NCI-H226 (cell line): ENCODE measurements around the gene NFAM1.

Source experiments
- DNase-seq: peaks from one replicate; pipeline ENCODE4 v3.0.0-alpha.2; 2015

NFAM1 gene

DNA sequence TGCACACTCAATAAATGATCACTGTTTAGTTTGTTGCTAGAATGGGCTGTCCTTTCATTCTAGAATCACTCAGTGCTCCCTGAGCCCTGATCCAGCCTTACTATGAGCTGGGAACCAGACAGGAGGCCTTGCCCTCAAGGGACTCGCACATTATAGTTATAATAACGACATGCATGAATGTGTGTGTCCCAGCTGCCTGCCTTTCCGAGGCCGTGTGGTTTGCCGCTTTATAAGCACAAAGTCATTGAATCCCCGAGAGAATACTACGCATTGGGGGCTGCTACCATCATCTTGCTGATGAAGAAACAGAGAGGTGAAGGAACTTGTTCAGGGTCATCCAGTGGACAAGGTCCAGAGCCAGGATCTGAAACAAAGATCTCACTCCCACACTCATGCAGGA lies 75.7 kb downstream of the NFAM1 start:
- no peak for DNase-seq

DNA sequence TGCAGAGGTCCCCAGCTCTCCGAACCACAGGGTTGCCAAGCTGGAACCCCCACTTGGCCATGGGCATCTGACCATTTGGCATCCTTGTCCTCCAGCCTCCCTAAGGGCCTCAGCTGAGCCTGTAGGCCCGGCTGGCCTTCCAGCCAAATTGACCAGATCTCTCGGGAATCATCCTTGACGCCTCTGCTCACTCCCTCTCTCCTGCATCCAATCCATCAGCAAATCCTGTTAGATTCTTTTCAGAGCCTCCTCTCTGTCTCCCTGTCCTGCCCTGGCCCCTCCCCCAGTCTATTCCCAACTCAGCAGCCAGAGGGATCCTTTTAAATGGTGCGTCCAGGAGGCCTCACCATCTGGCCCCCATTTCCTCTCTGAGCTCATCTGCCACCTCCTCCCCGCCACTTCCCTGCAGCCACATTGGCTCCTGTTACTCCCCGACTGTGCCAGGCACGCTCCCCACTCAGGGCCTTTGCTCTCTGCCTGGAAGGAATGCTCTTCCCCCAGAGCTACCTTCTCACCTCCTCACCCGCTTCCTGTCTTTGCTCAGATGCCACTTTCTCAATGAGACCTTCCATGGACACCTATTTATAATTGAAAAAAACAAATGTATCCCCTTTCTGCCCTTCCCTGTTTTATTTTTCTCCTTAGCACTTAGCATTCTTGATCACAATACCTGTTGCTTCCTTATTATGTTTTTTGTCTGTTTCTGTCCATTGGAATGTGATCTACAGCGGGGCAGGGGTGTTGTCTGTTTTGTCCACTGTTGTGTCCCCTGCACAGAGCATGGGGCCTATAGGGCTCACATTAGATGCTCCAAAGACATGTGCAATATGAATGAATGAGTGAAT lies 78.1 kb downstream of the NFAM1 start:
- DNase-seq: peak; percentile 51

DNA sequence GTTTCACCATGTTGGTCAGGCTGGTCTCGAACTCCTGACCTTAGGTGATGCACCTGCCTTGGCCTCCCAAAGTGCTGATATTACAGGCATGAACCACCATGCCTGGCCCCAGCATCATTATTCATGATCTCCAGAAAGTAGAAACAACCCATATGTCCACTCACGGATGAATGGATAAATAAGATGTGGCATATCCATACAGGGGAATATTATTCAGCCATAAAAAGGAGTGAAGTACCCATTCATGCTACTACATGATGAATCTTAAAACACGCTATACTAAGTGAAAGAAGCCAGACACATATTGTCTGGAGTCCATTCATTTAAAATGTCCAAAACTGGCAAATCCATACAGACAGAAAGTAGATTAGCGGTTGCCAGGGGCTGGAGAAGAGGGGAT lies 81.8 kb downstream of the NFAM1 start:
- no peak for DNase-seq

DNA sequence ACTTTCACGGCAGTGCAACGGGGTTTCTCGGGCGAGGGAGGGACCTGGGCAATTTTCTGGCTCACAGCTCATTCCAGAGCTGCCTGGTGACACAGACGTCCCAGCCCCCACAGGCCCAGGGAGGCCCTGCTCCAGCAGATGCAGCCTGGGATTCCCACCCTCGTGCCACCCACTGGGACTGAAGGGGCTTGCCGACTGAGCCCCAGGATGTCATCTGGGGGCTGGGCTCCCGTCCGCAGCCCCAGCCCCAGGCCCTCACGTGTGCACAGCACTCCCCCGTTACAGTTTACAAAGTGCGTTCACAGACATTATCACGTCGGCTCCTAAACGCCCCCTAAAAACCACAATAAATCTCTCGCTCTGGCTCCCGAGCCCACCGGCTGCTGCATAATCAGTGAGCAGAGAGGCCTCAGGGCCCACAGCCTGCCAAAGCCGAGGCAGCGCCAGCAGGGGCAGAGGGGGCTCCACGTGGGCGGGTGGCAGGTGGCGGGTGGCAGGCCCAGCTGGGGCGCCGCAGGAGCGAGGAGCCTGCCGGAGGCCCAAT lies 84.8 kb downstream of the NFAM1 start:
- no peak for DNase-seq

DNA sequence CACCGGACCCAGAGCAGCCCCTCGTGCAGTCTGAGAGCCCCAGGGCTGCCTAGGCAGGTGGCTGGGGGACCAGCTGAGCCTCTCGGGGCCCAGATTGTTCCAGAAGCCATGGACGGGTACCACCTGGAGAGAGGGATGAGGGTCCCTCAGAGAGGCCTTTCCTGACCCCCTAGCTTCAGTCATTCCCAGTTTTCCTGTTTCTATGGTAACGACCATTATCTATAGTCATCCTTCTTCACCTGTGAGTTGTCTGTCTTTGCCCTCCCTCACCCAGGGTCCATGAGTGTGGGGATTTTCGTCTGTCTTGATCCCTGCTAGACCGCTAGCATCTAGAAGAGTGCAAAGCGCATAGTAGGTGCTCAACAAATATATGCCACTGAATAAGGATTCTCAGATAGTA lies 85.5 kb downstream of the NFAM1 start:
- no peak for DNase-seq

DNA sequence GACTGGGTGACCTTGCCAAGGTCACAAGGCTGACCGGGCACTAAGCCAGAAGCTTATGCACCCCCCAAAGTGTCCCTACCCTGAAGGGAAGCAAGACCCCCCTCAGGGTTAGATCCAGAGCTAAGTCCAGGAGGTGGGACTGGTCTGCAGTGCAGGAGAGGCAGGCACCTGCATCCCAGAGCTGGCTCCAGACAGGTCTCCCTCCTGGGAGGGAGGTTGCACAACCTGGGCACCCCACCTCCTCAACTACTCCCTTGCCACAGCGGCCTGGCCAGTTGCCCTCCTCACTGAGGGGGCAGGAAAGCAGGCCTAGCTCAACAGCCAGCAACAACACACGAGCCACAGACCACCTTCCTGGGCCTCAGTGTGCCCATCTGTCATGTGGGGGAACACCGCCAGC lies 86.7 kb downstream of the NFAM1 start:
- no peak for DNase-seq

DNA sequence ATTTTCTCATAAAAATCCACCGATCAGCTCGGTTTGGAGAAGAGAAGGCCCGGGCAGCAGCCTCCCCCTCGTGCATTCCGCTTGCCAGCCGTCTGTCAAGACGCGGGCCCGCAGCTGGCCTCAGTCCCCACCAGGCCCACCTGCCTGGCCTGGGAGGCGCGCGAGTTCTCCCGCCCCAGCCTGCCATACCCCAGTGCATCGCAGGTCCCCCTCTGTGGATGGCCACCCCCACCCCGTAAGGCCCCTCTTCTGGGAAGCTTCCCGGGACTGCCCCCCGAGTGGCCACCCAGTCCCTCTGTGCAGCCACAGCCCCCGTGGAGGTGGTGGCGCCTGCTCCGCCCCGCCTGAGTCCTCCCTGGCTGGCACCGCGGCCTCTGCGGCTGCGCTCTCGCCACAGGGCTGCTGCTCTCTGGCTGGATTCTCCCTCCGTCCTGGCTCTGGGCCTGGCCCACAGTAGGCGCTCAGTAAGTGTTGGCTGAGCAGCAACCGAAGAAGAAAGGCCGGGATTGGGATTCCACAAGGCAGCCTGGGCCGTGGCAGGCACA lies 87.8 kb downstream of the NFAM1 start:
- peak; percentile 7 for DNase-seq

DNA sequence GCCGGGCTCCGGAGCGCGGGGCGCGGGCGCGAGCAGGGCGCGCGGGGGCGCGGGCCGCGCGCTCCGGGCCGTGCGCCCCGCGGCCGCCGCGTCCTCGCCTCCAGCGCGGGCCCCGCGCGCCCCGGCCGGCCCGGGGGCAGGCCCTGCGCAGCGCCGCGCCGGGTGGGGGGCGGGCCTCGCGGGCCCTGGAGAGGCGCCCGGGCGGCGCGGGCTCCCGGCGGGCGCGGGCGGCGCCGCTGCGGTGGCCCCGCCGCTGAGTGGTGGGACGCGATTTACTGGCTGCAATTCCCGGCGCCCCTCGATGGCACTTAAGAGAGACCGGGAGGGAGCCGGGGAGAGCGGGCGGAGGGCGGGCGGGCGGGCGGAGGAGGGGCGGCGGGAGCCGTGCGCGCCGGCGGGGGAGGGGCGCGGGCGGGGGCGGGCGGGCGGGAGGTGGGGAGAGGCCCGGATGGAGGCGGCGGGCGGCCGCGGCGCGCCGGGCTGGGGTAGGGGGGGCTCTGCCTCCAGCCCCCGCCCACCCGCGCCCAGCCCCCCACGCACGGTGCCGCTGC lies 88.6 kb downstream of the NFAM1 start:
- DNase-seq: no peak

DNA sequence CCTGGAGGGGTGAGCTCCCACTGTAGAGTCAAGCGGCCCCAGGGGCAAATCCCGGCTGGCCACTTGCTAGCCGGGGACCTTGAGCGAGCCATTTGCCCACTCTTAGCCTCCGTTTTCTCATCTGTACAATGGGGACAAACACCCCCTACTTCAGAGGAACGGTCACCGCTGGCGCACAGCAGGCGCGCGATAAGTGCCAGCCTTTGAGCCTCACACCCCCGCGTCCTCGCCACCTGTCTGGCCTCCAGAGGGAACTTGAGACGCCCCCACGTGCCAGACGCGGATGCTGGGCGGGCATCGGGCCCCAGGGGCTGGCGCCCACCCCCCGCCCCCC lies 89.1 kb downstream of the NFAM1 start:
- no peak for DNase-seq

DNA sequence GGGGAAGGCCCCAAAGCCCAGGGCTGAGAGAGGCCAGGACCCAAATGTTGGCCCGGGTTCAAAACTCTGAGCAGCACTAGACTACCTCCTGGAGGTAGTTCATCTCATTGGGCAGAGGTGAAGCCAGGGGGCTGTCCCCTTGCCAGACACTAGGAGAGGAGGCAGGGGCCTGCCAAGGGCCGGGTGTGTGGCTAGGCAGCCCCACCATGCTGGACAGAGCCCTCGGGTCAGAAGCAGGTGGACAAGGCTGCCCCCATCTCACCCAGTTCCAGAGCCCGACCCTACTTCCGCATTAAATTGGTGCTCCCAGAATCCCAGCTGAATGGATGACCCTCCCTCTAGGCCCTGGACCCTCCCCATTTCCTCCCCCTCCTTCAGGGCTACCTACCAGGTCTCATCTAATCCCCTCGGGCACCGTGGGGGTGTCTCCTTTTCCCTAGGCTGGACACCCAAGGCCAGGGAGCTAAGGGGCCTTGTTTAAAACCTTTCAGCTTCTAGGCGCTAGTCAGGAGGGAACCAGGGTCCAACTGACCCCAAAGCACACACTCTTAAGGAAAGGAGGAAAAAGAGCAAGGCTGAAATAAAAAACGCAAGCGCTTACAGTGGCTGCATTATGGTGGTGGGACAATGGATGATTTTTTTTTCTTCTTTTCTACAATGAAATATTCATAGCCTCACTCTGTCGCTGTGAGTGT lies 89.6 kb downstream of the NFAM1 start:
- no peak for DNase-seq

DNA sequence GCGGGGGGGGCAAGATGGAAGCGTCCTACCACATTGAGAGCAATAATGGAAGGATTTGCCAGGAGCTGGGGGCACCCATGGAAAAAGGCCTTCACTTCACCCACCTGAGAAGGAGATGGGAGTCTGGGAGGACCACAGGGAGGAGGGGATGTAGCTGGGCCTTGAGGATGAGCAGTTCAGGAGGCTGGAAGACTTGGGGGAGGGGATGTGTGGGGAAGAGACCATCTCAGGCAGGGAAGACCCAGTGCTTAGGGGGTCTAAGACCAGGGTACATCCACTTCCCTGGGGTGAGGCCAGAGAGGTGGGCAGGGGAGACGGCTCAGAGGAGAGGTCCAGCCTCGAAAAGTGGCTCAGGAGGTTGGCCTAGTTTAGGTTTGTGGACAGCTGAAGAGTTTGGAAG lies 90.4 kb downstream of the NFAM1 start:
- no peak for DNase-seq

DNA sequence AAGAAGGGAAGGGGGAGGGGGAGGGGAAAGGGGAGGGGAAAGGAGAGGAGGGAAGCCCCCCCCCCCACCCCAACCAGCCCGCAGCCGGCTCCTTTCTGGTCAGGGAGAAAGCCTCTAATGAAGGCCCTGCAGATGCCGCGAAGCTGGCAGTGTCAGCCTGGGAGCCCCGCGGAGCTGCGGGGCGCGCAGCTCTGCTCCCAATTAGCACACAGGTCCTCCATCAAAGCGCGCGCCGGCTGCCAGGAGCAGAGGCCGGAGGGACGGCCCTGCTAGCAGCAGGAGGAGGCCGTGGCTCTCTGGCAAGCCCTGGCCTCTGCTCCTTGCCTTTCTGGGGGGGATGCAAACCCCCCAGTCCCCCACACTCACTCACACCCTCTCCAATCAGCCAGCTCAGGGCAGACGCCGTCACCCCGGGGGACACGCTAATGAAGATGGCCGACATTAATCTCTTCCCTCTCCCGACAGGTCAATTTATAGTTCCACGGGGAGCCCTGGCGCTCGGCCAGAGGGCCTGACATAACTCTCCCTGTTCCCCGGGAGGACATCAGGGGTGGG lies 91.3 kb downstream of the NFAM1 start:
- DNase-seq: no peak

DNA sequence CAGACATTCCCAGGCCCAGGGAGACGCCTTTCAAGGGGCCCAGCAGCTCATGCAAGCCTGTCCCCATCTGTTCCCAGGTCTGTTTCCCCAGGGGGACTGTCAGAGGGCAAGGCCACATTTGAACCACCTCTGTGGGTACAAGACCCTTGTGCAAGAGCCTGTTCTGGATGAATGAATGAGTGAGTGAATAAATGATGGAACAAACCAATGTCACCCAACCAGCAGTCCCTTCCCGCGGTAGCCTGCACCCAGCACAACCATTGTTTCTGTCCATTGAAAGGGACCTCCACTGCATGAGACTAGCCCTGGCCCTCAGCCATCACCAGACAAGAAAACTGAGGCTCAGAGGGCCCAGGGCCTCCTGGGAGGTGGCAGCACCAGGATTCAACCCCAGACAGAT lies 92.1 kb downstream of the NFAM1 start:
- no peak for DNase-seq

DNA sequence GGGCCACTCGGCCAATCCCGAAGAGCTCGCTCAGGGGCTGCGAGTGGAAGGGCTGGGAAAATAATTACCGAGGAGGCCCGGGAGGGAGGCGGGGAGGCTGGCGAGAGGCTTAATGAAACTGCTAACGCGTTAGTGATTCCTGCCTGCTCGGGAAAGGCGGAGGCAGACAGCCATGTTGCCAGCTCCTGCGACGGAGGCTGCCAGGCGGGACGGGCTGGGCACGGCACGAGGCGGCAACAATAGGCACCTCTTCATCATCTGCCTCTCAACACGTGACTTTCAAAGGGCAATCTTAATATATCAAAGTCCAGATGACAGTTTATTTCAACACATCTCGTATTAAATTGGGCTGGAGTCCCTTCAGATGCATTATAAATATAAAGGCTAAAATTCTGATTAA lies 93.7 kb downstream of the NFAM1 start:
- no peak for DNase-seq

DNA sequence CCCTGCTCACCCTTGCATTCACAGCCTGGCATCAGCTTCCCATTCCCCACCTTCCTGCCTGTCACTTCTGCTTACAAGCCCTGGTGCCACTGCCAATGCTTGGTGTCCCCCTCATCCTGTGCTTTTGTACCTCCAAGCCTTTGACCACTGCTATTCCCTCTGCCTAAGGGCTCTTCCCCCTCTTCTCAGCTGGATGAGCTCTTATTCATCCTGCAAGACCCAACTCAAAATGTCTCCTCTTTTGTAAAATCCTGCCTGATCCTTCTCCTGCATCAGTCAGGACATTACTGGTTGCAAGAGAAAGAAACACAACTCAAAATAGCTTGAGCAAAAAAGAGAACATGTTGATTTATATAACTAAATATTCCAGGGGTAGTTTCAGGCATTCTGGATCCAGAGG lies 94.8 kb downstream of the NFAM1 start:
- no peak for DNase-seq

DNA sequence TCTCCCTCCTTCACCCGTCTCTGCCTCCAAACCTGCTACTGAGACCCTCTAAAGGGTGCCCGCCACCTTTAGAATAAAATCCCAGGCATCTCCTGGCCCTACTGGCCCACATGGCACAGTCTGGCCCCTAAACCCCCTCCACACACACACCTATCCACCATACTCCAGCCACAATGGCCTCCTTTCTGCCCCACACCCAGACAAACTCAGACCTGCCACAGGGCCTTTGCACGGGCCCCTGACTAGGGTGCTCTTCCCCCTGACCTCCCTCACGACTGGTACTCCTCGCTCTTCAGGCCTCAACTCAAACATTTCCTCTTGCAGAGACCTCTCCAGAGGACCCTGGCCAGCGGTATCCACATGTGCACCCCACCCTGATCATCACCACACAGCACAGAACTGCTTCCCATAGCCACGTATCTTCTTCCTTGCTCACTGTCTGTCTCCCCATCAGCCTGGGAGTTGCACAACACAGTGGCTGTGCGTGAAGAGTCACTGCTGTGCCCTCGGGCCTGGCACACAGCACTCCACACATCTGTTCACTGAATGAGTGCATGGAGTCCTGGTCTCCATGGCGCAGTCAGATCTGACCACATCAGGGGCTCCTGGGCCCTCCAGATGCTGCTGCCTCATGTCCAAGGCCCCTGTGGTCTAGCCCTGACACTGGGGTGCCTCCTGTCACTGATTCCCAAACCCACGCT lies 95.5 kb downstream of the NFAM1 start:
- DNase-seq: no peak

DNA sequence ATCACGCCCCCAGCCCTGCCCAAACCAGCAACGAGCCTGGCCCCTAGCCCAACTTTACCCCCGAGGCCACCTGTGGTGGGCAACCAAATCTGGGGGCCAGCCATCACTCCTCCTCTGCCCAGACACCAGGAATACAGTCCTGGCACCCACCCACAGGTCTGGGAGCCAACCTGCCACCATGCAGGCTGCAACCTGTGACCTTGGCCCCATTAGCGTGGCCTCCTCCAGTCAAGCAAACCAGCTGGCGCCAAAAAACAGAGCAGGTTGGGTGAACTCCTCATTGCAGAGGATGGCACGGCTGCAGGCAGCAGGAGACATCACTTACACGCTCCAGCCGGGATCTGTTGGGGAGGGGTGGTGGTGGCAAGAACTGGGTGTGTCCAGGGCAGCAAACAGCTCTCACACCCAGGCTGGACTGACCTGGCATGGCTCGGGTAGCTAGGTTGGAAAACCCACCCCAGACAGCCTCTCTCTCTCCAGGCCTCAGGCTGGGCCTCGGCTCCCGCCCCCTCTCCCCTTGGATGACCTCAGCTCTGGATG lies 96.3 kb downstream of the NFAM1 start:
- no peak for DNase-seq

DNA sequence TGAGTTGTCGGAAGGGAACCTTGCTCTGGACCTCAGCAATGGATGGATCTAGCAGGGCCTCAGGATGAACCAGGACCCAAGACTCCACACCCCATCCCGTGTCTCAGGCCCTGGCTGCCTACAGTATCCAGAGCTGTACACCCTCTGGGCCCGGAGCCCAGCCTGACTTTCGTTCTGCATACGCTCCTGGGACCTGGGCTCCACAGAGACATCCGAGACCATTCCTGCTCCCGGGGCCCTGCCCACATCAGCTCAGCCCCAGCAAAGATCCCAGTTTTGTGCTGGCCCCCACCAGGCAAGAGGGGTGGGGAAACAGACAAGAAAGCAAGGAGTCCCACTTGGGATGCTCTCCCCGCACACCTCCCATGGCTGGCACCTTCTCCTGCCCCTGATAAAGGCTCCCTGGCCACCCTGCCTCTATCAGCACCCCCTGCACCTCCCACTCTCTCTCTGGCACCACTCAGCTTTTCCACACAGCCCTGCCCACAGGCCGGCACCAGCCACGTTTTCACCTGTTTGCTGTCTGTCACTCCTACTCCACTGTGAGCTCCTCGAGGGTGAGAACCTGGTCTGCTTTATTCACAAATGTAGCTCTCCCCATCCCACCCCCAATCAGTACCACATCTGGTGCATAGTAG lies 97.2 kb downstream of the NFAM1 start:
- no peak for DNase-seq

DNA sequence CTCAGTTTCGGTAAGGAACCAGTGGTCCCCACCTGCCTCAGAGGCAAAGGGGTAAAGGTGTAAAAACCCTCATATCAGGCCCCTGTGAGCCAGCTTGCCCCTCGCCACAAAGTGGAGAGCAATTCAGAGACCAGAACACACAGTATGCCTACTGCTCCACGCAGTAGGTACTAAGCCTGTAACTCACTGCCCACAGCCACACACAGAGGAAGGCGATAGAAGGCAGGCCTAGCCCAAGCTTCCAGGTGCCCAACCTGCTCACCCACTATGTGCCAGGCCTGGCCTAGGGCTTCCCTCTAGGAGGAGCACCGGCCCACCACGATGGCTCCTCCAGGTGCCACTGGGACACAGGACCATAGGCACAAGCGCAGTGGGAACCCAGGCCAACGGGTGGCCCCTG lies 98.7 kb downstream of the NFAM1 start:
- no peak for DNase-seq

DNA sequence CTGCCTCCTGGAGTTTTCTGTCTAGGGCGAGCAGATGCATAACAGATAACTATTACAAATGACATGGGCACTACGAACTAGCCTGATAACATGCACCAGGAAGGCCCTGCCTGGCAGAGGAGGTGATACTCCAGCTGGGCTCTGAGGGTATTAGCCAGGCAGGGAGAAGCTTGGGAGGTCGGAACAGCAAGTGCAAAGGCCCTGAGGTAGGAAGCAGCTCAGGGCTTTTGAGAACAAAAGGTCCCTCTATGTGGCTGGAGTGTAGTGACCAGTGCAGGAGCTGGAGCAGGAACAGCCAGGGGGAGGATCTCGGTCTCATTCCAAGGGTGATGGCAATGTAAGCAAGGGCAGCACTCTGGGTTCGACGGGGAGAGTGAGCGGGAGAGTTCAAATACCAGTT lies 100.1 kb downstream of the NFAM1 start:
- no peak for DNase-seq

DNA sequence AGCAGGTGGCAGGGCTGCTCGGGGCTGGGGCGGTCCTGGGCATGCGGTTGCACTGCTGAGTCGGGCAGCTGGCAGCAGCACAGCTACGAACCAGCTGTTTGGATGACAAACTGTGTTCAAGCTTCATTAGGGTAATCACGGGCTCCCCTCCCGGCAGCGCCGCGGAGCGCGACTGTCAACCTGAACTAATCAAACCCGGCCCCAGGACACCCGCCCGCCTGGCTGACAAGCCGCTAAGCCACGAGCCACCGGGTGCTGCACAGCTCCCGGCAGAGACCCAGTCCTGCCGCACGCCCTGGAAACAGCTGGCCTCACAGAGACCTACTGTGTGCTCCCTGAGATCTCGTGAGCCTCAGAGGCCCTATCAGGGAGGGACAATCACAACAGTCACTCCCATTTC lies 101.2 kb downstream of the NFAM1 start:
- no peak for DNase-seq
